Measurements from ENCODE around the gene EED. TPM values are rescaled to one million over a fixed set of nuclear protein-coding genes. Genes with fewer than 3 reads are reported as not detected.
A peak's percentile ranks its signal among the peaks of the same experiment; 100 is the strongest.
"Not testable (repeated sequence)": the region's sequence is repeated elsewhere in the genome, so short reads cannot be mapped to it uniquely, and the experiment has no call there.

The EED gene
- total RNA-seq, 1 experiment from 2014 or later: 22.9 TPM

DNA sequence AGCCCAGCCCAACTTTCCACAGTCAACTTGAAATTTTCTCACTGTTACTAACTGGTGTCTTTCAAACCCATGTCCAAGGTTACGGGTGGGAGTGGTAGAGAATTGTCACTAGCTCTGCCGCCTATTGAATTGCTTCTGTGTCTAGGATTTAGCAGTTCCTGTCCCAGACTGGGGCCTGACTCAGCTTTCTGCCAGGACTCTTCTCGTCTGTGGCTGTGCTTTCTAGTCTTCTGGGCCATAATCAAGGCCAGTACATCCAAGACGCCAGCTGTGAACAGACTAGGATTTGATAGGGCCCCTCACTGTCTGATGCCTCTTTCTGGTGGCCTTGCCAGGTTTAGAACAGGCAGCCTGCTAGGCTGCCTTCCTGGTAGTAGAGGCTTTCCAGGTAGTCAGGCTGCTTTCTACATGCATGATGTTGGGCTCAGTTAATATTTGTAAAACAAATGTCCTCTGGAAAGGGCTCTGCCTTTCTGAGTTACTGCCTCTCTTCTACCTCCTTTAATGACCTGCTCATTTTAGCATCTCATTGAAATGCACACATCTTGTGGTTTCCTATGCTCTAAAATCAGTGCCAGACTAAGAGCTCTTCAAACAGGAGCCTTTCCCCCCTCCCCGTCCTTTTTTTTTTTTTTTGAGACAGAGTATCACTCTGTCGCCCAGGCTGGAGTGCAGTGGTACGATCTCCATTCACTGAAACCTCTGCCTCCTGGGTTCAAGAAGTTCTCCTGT is 44.4 kb downstream of the EED start:
- POLR2A ChIA-PET: interaction anchor here (0.7 to 1.6 kb wide), 3 partner anchors 13 to 274 kb away, joined by 3 to 7 read pairs (median 4); partner anchors contain the start of gene HIKESHI
- no peak for DNase-seq (ENCODE audit: unreplicated experiment)
- no peaks in the 10 kb centered on the region for H3K27me3 Mint-ChIP-seq (ENCODE audit: insufficient read depth, unreplicated experiment)
- intact Hi-C loops (cut with micrococcal nuclease): no loop called here
- H3K36me3 Mint-ChIP-seq (ENCODE audit: insufficient read depth, unreplicated experiment): peaks cover 3% of the 10 kb centered on the region
- no peak overlapping the region for H3K27ac Mint-ChIP-seq (ENCODE audit: low read depth, unreplicated experiment)
- no TSS peak for BruUV-seq (replicated peaks)
- no peaks in the 10 kb centered on the region for H3K9me3 Mint-ChIP-seq (ENCODE audit: unreplicated experiment)
- H3K4me1 Mint-ChIP-seq (ENCODE audit: insufficient read depth, unreplicated experiment): peaks cover 6% of the 10 kb centered on the region
- H3K4me3 Mint-ChIP-seq (ENCODE audit: unreplicated experiment): no peak overlapping the region
- TF ChIP-seq, protein P1, sequence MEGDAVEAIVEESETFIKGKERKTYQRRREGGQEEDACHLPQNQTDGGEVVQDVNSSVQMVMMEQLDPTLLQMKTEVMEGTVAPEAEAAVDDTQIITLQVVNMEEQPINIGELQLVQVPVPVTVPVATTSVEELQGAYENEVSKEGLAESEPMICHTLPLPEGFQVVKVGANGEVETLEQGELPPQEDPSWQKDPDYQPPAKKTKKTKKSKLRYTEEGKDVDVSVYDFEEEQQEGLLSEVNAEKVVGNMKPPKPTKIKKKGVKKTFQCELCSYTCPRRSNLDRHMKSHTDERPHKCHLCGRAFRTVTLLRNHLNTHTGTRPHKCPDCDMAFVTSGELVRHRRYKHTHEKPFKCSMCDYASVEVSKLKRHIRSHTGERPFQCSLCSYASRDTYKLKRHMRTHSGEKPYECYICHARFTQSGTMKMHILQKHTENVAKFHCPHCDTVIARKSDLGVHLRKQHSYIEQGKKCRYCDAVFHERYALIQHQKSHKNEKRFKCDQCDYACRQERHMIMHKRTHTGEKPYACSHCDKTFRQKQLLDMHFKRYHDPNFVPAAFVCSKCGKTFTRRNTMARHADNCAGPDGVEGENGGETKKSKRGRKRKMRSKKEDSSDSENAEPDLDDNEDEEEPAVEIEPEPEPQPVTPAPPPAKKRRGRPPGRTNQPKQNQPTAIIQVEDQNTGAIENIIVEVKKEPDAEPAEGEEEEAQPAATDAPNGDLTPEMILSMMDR (IDR thresholded peaks at IDR 0.05; ENCODE audit: unreplicated experiment): no peak
- CTCF ChIA-PET: interaction anchor here (0.6 to 1.0 kb wide), 6 partner anchors 10 to 166 kb away, joined by 3 to 6 read pairs (median 4); no protein-coding TSS in a partner anchor

DNA sequence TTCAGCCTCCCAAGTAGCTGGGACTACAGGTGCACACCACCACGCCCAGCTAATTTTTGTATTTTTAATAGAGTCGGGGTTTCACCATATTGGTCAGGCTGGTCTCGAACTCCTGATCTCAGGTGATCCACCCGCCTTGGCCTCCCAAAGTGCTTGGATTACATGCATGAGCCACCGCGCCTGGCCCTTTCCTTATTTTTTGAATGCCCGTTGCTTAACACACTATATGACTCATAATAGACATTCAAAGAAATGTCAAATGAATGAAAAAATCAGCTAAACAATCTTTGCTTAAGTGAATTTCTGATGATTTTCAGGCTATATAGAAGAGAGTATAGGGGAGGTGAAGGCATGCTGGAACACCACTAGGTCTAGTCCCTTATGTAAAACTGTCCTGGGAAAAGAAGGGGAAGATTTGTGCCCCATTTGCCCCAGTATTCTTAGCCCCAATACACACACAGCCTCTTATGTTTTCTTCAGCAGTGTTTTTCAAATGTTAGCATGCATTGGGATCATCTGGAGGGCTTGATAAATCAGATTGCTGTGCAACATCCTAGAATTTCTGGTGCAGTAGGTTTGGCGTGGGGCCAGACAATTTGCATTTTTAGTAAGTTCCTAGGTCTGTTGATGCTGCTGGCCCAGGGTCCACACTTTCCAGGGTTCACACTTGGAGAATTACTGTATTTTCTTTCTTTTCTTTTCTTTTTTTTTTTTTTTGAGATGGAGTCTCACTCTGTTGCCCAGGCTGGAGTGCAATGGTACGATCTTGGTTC is 45.1 kb downstream of the EED start:
- peak; percentile 58 for DNase-seq (ENCODE audit: unreplicated experiment)

DNA sequence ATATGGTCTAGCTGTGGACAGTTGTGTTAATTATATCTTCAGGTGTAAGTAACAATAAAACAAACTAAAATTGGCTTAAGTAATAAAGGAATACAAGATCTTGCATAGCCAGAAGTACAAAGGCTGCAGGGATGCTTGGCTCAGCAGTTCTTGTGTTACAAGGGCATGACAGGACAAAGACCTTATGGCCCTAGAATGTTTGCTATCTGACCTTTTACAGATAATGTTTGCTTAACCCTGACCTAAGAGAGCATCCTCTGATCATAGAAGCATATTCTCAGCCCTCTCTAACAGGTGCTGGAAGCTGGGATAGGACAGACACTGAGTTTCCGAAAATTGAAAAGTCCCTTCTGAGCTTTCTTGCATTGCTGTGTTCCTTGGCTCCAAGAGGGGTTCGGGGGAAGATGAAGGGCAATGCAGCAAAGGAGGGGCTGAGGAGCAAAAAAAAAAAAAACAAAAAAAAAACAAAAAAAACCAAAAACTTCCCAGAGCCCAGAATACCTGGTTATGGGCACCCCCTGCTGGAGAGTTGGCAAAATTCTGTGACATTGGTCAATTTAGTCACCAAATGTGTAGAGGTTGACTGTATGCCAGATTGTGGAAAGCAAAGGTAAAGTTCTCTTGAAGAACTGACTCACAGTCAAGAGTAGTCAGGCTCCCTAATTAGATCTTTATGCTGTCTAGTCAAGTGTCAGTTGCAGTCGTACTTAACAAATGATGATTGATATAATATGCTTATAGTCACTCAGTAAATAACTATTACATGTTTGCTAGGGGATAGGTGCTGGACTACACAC is 47.1 kb downstream of the EED start:
- Mint-ChIP-seq H3K27me3 (ENCODE audit: insufficient read depth, unreplicated experiment) (no peaks in the 10 kb centered on the region), H3K9me3 (ENCODE audit: unreplicated experiment) (no peaks in the 10 kb centered on the region), H3K4me3 (ENCODE audit: unreplicated experiment) (no peak overlapping the region), H3K4me1 (ENCODE audit: insufficient read depth, unreplicated experiment) (peaks cover 6% of the 10 kb centered on the region), H3K27ac (ENCODE audit: low read depth, unreplicated experiment) (no peak overlapping the region), H3K36me3 (ENCODE audit: insufficient read depth, unreplicated experiment) (no peaks in the 10 kb centered on the region)
- peak; percentile 77 for DNase-seq (ENCODE audit: unreplicated experiment)
- ChIA-PET POLR2A (interaction anchor here (0.6 to 1.0 kb wide), 2 partner anchors 222 to 225 kb away, joined by 3 read pairs; no protein-coding TSS in a partner anchor), CTCF (interaction anchor here (0.6 to 1.7 kb wide), 20 partner anchors 8 to 739 kb away, joined by 3 to 9 read pairs (median 3); partner anchors contain the start of gene HIKESHI)
- intact Hi-C loops (cut with micrococcal nuclease): loop anchor here (1.0 to 5.0 kb wide), 5 partner anchors 249 to 694 kb away; partner anchors contain the start of gene CCDC83
- no TSS peak for BruUV-seq (replicated peaks)
- TF ChIP-seq, protein P1 (IDR thresholded peaks at IDR 0.05; ENCODE audit: unreplicated experiment): peak; percentile 78

More for the DNA sequence above, 45.1 kb downstream of the EED start:
- not testable (repeated sequence) for H3K4me1 Mint-ChIP-seq (ENCODE audit: insufficient read depth, unreplicated experiment); H3K36me3 Mint-ChIP-seq (ENCODE audit: insufficient read depth, unreplicated experiment); H3K27ac Mint-ChIP-seq (ENCODE audit: low read depth, unreplicated experiment); H3K4me3 Mint-ChIP-seq (ENCODE audit: unreplicated experiment); H3K27me3 Mint-ChIP-seq (ENCODE audit: insufficient read depth, unreplicated experiment); H3K9me3 Mint-ChIP-seq (ENCODE audit: unreplicated experiment)
- POLR2A ChIA-PET: interaction anchor here (0.7 to 1.6 kb wide), 3 partner anchors 13 to 275 kb away, joined by 3 to 7 read pairs (median 4); partner anchors contain the start of gene HIKESHI
- BruUV-seq (replicated peaks): TSS peak; percentile 19
- intact Hi-C loops (cut with micrococcal nuclease): loop anchor here (5.0 kb wide), 2 partner anchors 597 to 692 kb away; no protein-coding TSS in a partner anchor
- CTCF ChIA-PET: interaction anchor here (0.6 to 1.0 kb wide), 4 partner anchors 11 to 165 kb away, joined by 3 to 5 read pairs (median 4); no protein-coding TSS in a partner anchor
